HCT116 (cell line): ENCODE data around the gene KIR2DL3.

Experiments used
- CTCF ChIP-seq, 3 experiments: fragments of 200-600 bp in 1 of 3; sonication (generic) in 1 of 3; IDR thresholded peaks in 2 of 3; conservative IDR thresholded peaks in 1 of 3; 2 replicates each; pipeline ENCODE4 v1.5.1; 2012 to 2017; ENCODE audit warnings: low read depth in 2 of 3, low read length in 2 of 3, antibody characterized with exemption in 1 of 3, borderline replicate concordance in 1 of 3, control low read depth in 1 of 3, mild to moderate bottlenecking in 1 of 3, mixed read lengths in 1 of 3, mixed run types in 1 of 3, moderate library complexity in 1 of 3; ENCODE audit not compliant: insufficient read depth in 1 of 3
- EZH2 ChIP-seq: fragments of 200-600 bp; sonication (generic); IDR thresholded peaks from 2 replicates; pipeline ENCODE4 v1.6.1; 2017; ENCODE audit warnings: antibody characterized with exemption, mixed run types
- FOSL1 ChIP-seq: IDR thresholded peaks from 2 replicates; pipeline ENCODE4 v1.6.1; 2012; ENCODE audit warnings: low read depth
- POLR2A ChIP-seq: IDR thresholded peaks from 2 replicates; pipeline ENCODE4 v1.7.0; 2011; ENCODE audit warnings: borderline replicate concordance; ENCODE audit not compliant: insufficient read depth, insufficient read length; ENCODE audit errors: extremely low read depth
- POLR2AphosphoS5 ChIP-seq: IDR thresholded peaks from 2 replicates; pipeline ENCODE4 v1.6.1; 2011; ENCODE audit warnings: mild to moderate bottlenecking, low read depth, low read length, moderate library complexity
- SIN3A ChIP-seq: IDR thresholded peaks from 2 replicates; pipeline ENCODE4 v1.6.1; 2012; ENCODE audit warnings: low read depth
- ZNF274 ChIP-seq: fragments of 200-500 bp; sonication (Bioruptor generic); IDR thresholded peaks from 2 replicates; pipeline ENCODE4 v1.6.1; 2014; ENCODE audit warnings: mild to moderate bottlenecking, low read depth, low read length, inconsistent platforms

- TF ChIP-seq CTCF (IDR thresholded peaks at IDR 0.05 in 2 of 3, conservative IDR thresholded peaks at IDR 0.05 in 1 of 3; ENCODE audit: borderline replicate concordance in 1 of 3, insufficient read depth in 1 of 3, low read depth in 2 of 3, low read length in 2 of 3) = no peak
- TF ChIP-seq ZNF274 = no peak
- TF ChIP-seq EZH2 = no peak
- TF ChIP-seq FOSL1 = no peak
- TF ChIP-seq POLR2AphosphoS5 = no peak
- TF ChIP-seq POLR2A = no peak
- TF ChIP-seq SIN3A = no peak
Measured at GRCh38 chr19:54692298-54692615, 46.1 kb upstream of the KIR2DL3 start.
